HG02678 (cell line): Measurements from ENCODE around the gene PPP2R5C.

Experiments used
- ATAC-seq: cut with Tn5 transposase; IDR thresholded peaks from one replicate; pipeline ENCODE4 v1.9.1; 2021; ENCODE audit warnings: mild to moderate bottlenecking, moderate library complexity; ENCODE audit not compliant: unreplicated experiment

The PPP2R5C gene

GRCh38 chr14:101859538-101859902 lies 98.0 kb downstream of the PPP2R5C start:
- ATAC-seq = no peak

GRCh38 chr14:101859958-101860357 lies 98.4 kb downstream of the PPP2R5C start:
- no peak for ATAC-seq

- ATAC-seq = no peak
Measured at GRCh38 chr14:101861464-101861863, 100.0 kb downstream of the PPP2R5C start.

- ATAC-seq = no peak
Measured at GRCh38 chr14:101862177-101862576, 100.7 kb downstream of the PPP2R5C start.

GRCh38 chr14:101862711-101863110 lies 101.2 kb downstream of the PPP2R5C start:
- ATAC-seq = no peak

GRCh38 chr14:101865288-101865687 lies 103.8 kb downstream of the PPP2R5C start:
- ATAC-seq = no peak

GRCh38 chr14:101867854-101868253 lies 106.3 kb downstream of the PPP2R5C start:
- no peak for ATAC-seq

GRCh38 chr14:101869217-101869616 lies 107.7 kb downstream of the PPP2R5C start:
- no peak for ATAC-seq

DNA sequence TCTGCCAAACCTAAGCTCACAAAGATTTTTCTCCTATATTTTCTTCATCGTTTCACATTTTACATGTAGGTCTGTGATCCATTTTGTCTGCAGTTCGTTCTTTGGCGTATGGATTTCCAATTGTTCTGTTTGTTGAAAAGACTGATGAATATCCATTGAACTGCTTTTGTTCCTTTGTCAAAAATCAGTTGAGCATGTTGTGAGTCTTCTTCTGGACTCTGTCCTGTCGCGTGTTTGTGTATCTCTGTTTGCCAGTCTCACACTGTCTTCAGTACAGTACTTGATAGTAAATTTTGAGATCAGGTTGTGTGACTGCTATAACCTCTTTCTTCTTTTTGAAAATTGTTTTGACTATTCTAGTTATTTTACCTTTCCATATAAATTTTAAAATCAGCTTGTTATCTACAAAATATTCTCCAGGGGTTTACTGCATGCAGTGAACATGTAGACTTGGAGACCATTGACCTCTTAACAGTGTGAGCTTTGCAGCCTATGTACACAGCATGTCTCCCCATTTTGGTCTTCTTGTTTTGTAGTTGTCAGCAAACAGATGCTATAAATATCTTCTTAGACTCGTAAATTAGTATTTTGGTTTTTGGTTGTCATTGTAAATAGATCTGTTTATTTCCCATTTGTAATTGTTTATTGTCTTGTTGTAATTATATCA lies 108.9 kb downstream of the PPP2R5C start:
- no peak for ATAC-seq

GRCh38 chr14:101872346-101872745 lies 110.8 kb downstream of the PPP2R5C start:
- no peak for ATAC-seq

- ATAC-seq = no peak
Measured at GRCh38 chr14:101873076-101873825, 111.7 kb downstream of the PPP2R5C start.

DNA sequence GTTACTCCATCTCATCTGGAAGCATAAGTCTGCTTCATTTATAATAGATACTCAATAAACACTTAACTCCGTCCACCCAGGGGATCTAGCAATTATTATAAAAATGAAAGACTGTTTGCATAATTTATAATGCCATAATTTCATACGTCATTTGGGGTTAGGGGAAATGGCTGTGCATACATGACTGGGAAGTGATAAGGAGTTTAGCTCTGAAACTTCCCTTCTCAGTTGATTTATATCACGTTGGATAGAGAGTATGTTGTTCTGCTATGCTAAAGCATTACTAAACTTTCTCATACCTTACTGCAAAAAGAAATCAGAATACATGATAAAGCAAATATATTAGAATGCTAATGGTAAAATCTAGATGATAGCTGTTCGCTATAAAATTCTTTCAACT lies 112.5 kb downstream of the PPP2R5C start:
- ATAC-seq = no peak

DNA sequence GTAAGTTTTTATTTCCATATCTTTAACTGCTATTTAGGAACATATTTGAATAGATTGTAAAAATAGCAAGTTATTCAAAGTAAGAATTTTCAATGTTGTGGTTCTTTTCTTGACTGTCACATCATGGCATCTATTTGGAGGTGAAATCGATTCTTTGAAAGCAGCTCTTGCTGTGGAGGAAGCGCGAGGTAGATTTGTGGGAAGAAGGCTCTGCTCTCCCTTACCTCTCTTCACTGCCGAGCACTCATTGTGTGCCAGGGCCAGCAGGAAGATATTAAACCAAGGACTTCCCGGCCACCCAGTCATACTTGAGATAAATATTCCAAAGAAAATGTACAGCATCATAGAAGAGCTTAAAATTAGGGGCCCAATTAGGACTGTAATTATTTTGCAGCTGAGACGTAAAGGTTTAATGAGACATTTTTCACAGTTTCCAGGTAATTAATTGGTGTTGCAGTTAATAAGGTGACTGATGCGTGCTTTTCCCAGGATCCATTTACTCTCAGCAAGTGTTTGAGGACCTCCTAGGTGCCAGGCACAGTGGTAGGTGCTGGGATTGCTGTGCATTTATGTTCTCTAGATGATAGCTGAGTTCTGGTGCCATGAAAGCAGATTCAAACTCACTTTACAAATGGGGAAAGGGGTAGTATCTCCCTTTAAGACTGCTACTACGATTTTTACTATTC lies 113.7 kb downstream of the PPP2R5C start:
- ATAC-seq = no peak

DNA sequence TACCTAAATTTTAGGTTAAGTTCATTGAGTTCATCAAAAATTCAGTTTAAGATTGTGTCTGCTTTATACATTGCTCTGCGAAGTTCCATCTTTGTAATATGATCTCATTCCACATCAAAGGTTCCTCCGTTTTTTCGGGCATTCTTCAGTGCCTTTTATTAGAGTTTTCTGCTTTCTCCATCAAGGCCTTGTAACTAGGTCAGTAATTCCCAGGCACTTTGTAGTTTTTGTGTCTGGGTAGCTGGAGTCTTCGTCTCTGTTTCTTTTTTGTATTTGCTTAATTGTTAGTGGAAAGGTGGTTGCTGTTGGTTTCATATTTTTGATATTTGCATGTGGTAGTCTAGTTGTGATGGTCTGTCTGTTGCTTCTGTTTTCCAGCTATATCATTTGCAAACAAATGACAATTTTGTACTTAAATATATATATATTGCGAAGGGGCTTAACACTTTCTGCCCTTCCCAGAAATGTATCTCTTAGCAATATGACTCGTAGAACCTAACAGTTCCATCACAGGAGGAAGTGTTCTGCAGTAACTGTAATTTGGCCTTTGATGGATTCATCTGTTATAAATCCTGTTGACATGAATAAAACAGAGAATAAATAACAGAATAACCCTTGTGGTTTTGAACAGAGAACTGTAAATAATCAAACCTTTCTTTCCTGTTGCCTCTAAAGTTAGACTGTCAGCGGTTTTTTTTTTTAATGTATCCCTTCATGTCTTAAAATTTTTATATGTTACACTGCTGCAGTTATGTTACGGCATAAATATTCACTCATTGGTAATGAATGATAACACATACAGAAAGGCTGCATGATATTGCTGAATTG lies 114.4 kb downstream of the PPP2R5C start:
- ATAC-seq = peak; percentile 30

DNA sequence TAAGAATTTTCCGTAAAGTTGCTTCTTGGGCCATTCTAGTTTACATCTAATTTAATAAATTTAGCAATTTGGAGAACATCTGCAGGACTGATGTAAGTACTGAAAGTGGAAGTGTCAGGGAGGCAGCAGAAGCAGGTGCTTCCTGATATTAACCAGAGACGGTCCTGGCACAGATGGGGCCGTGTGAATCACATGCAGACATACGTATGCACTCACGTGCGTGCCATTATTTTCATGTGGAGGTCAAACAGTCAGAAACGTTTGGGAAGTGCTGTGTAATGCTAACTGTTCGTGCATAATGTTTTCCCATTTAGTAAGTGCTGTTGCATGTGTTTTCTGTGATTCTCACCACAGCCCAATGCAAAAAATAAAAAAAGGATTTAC lies 115.0 kb downstream of the PPP2R5C start:
- peak; percentile 91 for ATAC-seq

GRCh38 chr14:101877766-101878165 lies 116.3 kb downstream of the PPP2R5C start:
- ATAC-seq = no peak

DNA sequence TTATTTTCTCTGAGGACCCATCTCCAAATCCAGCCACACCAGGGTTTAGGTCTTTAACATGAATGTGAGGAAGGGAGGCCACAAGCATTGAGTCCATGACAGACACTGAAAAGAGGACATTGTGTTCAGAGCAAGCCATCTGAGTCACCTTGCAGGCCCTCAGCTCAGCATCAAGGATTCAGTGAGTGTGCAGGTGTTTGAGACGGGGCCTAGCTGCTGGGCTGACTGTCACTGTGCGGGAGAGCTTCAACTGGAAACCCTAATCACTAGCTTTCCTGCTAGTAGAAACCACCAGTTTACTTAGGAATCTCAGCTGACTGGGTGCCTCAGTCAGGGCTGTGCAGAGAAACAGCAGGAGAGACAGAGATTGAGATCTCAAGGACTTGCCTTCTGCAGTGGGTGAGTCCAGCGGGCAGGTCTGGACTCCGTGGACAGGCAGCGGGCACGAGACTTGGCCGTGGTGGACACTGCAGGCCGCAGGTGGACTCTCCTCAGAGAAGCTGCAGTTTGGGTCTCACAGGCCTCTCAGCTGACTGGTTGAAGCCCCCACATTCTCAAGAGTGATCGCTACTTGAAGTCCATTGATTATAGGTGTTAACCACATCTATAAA lies 116.8 kb downstream of the PPP2R5C start:
- no peak for ATAC-seq

DNA sequence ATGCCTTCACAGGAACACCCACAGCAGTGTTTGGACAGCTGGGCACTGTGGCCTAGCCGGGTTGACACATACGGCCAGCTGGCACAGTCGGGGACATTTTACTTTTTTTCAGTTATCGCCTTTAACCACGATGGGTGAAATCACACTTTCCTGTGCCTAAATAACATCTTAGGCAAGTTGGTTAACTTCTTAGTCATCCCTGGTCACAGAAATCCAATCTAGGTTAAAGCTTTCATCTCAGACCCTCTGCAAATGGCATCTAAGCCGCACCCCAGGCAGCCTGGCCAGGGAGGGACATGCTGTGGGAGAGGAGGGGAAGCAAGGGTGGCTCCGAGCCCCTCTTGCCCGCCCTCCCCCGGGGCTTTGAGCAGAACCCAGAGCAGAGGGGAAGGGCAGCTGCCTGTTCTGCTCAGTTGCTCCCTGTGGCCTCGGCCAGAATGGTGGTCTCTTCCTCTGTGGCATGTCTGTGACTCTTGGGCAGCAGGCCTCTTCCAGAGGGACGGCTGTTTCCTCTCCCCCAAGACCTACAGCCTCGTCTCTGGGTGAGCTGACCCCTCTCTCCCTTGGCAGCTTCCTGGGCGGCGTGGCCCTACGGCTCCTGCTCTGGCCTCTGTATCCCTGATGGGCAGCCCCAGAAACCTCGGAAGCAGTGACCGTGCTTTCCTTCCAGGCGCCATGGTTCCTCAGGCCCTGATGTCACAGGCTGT lies 117.5 kb downstream of the PPP2R5C start:
- no peak for ATAC-seq

GRCh38 chr14:101879529-101880336 lies 118.2 kb downstream of the PPP2R5C start:
- ATAC-seq = no peak
